NCI-H2196 (cell line): Measurements from ENCODE around the gene ZG16.
"Not testable (repeated sequence)": the region's sequence is repeated elsewhere in the genome, so short reads cannot be mapped to it uniquely, and the experiment has no call there.

Experiments
- DNase-seq: peaks from one replicate; lab custom pipeline; 2025; ENCODE audit not compliant: unreplicated experiment; lab: John Stamatoyannopoulos, UW

ZG16 gene

DNA sequence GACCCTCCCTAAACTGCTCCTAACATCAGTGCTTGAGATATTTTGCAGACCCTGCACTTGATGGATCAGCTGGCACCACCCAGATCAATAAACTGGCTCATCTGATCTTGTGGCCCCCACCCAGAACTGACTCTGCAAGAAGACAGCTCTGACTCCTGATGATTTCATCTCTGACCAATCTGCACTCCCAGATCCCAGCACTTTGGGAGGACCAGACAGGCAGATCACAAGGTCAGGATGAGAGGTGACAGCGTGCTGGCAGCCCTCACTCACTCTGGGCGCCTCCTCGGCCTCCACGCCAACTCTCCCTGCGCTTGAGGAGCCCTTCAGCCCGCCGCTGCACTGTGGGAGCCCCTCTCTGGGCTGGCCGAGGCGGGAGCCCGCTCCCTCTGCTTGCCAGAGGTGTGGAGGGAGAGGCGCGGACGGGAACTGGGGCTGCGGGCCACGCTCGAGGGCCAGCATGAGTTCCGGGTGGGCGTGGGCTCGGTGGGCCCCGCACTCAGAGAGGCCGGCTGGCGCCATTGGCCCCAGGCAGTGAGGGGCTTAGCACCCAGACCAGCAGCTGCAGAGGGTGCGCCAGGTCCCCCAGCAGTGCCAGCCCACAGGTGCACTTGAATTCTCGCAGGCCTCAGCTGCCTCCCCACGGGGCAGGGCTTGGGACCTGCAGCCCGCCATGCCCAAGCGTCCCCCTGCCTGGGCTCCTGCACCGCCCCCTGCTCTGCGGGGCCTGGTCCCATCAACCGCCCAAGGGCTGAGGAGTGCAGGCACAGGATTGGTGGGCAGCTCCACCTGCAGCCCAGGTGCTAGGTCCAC lies 29.9 kb upstream of the ZG16 start:
- DNase-seq: no peak

DNA sequence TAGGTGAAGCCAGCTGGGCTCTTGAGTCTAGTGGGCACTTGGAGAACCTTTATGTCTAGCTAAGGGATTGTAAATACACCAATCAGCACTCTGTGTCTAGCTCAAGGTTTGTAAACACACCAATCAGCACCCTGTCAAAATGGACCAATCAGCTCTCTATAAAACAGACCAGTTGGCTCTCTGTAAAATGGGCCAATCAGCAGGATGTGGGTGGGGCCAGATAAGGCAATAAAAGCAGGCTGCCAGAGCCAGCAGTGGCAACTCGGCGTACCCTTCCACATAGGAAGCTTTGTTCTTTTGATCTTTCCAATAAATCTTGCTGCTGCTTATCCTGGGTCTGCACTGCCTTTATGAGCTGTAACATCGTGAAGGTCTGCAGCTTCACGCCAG lies 29.3 kb upstream of the ZG16 start:
- not testable (repeated sequence) for DNase-seq

GRCh38 chr16:29753516-29753915 lies 24.5 kb upstream of the ZG16 start:
- DNase-seq: no peak

DNA sequence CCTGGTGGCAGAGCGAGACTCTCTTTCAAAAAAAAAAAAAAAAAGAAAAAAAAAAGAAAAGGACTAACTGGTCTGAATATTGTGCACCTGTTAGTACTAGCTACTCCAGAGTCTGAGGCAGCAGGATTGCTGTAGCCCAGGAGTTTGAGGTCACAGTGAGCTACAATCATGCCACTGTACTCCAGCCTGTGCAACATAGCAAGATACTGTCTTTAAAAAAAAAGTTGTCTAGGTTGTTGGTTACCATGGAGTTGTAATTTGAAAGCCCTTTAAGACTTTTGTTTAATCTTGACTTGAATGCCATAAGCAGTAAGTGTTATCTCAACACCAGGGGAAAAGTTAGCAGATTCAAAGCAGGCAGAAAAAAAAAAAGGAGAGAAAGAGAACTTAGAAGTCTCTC lies 21.4 kb upstream of the ZG16 start:
- DNase-seq: no peak

GRCh38 chr16:29757086-29757485 lies 21.0 kb upstream of the ZG16 start:
- not testable (repeated sequence) for DNase-seq

DNA sequence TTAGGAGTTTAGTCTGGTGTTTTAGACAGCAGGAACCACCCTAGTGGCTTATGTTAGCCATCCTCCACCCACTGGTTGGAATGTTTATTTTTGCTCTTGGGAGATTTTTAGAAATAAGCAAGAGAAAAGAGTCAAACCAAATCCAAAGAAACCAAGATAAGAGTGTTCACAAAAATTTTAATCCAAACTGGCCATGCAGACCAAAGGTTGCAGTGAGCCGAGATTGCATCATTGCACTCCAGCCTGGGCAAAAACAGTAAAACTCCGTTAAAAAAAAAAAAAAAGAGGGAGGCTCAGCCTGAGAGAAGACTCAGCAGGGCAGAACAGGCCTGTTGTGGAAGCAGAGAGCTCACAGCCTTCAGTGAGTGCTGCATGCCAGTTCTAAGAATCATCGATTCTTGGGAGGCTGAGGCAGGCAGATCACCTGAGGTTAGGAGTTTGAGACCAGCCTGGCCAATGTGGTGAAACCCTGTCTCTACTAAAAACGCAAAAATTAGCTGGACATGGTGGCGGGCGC lies 20.0 kb upstream of the ZG16 start:
- no peak for DNase-seq

GRCh38 chr16:29760567-29761279 lies 17.3 kb upstream of the ZG16 start:
- peak; percentile 69 for DNase-seq

DNA sequence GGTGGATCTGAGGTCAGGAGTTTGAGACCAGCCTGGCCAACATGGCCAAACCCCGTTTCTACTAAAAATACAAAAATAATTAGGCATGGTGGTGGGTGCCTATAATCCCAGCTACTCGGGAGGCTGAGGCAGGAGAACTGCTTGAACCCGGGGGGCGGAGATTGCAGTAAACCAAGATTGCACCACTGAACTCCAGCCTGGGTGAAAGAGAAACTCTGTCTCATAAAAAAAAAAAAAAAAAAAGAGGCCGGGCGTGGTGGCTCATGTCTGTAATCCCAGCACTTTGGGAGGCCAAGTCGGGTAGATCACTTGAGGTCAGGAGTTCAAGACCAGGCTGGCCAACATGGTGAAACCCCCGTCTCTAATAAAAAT lies 16.8 kb upstream of the ZG16 start:
- DNase-seq: not testable (repeated sequence)

GRCh38 chr16:29761882-29762281 lies 16.2 kb upstream of the ZG16 start:
- DNase-seq: peak; percentile 7

GRCh38 chr16:29763326-29763725 lies 14.7 kb upstream of the ZG16 start:
- DNase-seq: no peak

GRCh38 chr16:29765167-29766032 lies 12.7 kb upstream of the ZG16 start:
- peak; percentile 89 for DNase-seq

- DNase-seq: no peak
These were observed 11.5 kb upstream of the ZG16 start for GRCh38 chr16:29766571-29766970.

DNA sequence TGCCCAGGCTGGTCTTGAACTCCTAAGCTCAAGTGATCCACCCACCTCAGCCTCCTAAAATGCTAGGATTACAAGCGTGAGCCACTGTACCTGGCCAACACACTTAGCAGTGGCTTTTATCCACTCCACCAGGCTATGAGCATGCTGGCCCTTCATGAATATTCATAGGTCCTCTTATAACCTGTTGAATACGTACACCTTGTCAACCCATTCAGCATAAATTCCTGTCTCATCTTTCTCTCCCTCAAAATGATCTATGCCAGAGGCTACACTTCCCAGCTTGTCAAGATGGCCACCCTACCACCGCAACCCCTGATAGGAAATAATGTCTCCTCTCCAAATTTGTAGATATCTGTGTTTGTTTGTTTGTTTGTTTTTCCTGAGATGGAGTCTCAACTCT lies 11.0 kb upstream of the ZG16 start:
- DNase-seq: no peak

DNA sequence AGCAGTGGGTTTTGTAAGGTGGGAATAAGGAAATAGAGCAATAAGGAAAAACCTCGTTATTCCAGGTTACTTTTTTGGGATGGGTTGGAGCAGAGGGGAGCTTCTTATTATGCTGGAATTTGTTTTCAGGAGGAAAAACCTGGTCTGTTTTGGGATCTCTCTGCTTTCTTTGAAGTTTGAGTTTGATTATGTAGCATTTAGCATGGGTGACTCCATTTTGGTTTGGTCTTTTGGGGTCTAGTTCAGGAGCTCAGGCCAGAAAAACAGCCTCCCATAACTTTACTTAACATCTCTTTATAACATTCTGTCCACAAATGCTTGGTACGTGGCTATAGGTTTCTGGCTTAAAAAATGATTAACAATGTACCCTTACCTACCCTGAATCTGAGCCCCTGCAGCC lies 8.5 kb upstream of the ZG16 start:
- DNase-seq: no peak

DNA sequence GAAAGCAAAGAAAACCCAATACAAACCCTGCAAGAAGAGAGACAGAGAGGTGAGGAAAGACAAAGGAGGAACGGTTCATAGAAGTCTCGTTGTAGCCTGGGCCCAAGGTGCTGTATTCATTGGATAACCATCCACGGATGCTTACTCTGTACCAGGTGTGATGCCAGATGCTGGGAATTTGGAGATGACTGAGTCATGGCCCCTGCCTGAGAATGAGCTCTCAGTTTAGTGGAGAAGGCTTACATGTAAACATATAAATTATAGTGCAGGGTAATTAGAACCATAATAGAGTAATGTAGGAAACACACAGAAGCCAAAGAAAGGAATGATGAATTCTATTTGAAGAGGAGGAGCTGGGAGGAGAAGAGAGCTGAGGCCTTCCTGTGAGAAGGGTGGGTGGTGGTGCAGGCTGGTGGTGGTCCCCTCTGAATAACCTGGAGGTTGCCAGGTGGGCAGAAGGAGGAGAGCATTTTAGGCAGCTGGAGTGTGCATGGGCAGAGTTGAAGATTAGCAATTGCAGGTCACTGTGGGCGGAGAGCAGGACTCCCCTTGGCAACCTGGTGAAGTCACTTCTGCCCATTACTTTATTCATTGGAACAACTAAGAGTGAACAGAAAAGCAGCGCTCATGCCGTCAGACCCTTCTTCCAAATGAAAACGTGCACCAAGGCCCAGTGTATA lies 7.7 kb upstream of the ZG16 start:
- DNase-seq: no peak

DNA sequence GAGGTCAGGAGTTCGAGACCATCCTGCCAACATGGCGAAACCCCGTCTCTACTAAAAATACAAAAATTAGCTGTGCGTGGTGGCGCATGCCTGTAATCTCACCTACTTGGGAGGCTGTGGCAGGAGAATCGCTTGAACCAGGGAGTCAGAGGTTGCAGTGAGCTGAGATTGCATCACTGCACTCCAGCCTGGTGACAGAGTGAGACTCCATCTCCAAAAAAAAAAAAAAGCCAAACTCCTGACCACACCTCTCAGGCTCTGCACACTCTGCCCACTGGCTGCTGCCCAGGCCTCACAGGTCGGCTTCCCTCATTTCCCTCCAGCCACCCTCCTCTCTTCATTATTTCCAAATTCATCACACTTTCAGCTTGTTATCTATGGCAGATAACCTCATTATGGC lies 5.7 kb upstream of the ZG16 start:
- DNase-seq: not testable (repeated sequence)

DNA sequence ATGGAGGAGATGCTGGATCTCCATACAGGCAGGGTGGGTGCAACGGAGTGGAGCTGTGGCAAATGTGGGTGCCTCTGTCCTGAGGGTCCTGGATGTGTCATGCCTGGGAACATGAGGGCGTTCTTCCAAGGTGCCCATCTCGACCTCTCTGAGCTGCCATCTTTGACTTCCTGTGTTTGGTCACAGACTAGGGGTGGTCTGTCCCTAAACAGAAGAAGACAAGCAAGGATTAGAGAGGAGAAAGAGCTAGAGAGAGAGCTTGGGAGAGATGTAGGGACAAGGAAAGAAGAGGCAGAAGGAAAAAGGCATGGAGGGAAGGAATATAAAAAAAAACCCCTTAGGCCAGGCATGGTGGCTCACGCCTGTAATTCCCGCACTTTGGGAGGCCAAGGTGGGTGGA lies 3.3 kb upstream of the ZG16 start:
- no peak for DNase-seq

DNA sequence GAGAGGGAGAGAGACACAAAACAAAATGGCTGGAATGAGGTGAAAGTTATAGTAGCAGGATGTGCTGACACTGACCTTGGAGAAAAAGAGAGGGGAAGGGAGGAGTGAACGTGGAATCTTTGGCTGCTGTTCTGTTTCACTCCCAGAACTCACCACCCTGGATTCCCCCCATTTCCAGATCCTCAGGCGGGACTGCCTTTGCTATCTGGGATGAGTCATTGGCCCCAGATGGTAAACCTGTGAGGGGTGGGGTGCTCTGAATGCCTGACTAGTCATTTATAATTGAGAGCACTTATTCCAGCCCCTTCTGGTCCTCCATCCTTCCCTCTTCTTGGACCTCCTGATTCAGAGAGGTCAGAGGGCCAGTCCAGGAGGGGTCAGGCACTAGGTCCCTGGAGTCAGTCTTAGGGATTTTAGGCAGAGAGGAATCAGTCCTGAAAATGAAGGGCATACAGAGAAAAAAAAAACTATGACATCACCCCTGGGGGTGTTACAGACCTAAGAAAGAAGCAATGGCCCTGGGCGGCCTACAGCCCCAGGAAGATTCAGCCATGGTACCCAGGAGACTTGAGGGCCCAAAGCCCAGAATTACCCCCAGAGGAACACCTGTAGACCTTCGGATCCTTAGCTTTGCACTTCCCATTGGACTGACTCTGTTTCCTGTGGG lies 2.2 kb upstream of the ZG16 start:
- DNase-seq: no peak

DNA sequence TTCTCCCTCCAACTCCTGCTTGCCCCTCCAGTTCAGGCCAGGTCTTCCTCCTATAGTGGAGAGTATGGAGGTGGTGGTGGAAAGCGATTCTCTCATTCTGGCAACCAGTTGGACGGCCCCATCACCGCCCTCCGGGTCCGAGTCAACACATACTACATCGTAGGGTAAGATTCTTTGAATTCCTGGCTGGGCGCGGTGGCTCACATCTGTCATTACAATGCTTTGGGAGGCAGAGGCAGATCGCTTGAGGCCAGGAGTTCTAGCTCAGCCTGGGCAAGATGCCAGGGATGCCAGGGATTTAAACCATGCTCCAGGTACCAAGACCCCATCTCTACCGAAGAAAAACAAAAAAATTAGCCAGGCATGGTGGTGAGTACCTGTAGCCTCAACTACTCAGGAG lies 1.4 kb downstream of the ZG16 start:
- DNase-seq: no peak
